Frontal cortex (tissue), 4 donors: ENCODE results near the gene PHIP. TPM values are rescaled to one million over a fixed set of nuclear protein-coding genes. Genes with fewer than 3 reads are reported as not detected.

Source experiments
- DNase-seq, 2 donors: peaks; one replicate each; pipeline ENCODE4 v3.0.0; 2012; ENCODE audit warnings: low spot score in 2 of 2
- FAIRE-seq: peaks from 2 replicates; lab custom pipeline; 2012; peaks lifted over from hg19 to GRCh38; lab: Jason Lieb, UNC
- total RNA-seq: library from RNA; depleted of rRNA; stranded (reverse); fragments of >200 nt; gene quantifications from one replicate; pipeline ENCODE4 v1.2.3, GENCODE V29; 2014
- donor health status: control.
- donor health status: control.
- donor health status: control.

The PHIP gene
- total RNA-seq, 1 donor from 2014 or later: 47.7 TPM

DNA sequence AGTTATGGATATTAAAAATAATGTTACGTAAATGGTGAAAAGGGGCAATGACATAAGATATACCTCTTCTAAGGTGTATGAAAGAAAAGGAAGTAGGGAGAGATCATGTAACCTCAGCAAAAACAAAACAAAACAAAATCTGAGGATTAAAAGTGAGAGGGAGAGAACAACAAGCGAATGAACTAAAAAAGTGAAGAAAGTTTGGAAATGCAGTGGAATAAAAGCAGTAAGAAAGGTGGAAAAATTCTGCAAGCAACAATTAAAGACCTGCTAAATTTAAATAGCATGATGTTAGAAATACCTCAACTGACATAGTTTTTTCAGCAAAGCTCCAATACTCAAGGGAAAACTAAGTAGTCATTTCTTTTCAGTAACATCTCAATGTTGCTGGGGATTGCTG is 48.0 kb downstream of the PHIP start:
- FAIRE-seq (no peak), DNase-seq (no peak)

DNA sequence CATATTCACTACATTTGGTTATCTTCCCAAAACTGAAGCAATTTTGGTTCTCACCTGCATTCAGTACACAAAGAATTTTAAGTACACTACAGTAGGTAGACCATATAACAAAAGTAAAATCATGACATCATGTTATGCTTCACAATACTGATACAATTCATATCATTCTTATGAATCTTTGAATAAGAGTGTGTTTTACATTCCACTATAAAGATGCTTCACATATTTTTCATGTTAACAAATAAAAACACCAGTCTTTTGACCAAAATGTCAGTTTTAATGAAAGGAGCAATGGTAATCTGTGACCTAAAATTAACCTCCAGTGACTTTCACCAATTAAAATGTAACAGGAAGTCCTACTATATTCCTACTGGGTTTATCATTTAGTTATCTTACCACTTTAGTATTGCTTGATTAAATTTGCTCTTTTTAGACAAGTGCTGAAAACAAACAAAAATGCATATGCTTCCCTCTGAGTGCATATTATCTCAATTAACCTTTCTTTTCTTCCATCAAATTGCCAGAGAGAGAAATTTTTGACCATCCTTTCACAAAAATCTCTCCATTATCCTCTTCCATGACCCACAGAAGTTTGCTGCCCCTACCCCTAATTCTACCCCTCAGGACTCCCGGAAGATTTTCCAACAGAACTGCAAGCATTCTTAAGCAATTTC is 49.3 kb downstream of the PHIP start:
- DNase-seq: no peak
- FAIRE-seq: no peak

DNA sequence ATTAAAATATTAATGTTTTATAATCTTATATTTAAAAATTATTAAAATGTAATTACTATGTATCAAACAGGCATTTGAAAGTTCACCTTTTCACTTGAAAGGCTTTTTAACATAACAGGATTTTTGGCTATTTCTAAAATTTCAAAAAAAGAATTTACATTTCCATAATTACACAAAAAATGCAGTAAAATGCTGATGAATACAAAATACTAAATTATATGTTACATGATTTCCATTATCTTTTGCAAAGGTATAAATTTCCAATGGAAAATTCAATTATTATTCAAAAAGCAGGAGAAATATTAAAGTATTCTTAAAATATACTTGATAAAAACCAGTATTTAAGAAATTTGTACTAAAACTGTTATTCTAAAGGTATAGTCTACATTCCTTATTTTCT is 66.1 kb downstream of the PHIP start:
- DNase-seq: no peak
- no peak for FAIRE-seq

GRCh38 chr6:79010422-79010821 is 67.6 kb downstream of the PHIP start:
- peak; percentile 54 for FAIRE-seq
- no peak for DNase-seq

DNA sequence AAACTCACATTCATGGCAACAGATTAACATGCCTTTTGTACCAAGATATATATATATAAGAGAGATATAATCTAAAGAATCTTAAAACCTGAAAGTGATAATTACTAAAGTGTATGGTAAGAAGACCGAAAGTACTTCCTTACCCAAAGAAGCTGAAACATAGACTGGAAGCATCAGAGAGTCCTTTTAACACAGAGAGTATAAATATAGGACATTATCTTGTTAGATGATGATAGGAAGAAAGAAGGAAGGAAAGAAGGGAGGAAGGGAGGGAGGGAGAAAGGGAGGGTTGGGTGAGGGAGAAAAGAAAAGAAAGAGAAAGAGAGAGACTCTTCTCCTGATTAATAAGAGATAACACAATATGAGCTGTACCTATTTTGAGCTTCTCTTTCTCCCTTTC is 68.2 kb downstream of the PHIP start:
- DNase-seq: no peak
- FAIRE-seq: no peak

GRCh38 chr6:79005497-79005896 is 72.6 kb downstream of the PHIP start:
- no peak for FAIRE-seq
- no peak for DNase-seq

DNA sequence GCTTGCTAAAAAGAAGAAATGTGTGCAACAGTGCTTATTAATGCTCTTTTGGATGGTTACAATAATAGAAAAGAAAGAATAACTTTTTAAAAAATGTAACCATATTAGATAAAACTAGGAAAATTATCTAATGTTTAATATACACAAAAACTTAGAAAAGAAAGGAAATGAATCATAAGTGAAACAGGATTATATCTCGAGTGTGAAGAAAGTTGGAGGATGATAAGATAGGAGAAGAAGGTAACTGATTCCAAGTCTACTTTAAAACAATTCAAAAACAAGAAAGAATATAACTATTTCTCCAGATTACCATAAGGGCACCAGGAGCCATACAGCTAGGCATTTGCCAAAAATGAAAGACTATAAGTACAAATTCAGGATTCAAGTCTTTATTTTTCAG is 73.0 kb downstream of the PHIP start:
- DNase-seq (no peak), FAIRE-seq (no peak)

- FAIRE-seq (no peak), DNase-seq (no peak)
Measured at GRCh38 chr6:79004239-79004638, 73.8 kb downstream of the PHIP start.

DNA sequence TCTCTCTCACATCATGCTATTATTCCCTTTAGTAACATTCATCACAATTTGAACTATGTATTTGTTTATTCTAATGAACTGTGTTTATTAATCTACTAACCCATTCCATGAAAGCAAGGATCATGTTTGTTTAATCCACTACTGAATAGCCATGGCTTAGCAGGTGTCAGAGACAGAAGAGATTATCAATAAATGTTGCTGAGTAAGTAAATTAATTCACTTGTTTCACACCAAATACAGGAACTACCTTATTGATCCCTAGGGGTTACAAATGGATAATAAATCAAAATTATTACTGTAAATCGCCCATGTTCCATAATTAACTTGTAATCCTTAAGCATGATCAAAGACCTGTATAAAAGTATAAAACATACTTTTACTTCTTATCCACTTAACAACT is 76.6 kb downstream of the PHIP start:
- DNase-seq (no peak), FAIRE-seq (no peak)

DNA sequence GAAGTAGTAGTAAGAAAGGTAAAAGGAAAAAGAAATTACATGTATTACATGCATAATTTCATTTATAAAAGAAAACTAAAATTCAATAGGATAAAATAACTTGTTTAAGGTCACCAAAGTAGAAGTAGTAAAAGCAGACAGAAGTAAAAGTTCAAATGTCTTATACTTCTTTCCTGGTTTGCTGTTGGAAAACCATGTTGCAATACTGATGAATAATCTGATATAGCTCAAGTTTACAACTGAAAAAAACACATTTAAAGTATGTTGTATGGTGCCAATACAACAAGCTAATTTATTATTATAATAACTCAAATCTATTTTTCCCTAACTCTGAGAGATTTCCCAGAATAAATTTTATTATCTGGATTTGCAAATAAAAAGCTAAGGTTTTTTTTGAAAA is 78.3 kb downstream of the PHIP start:
- DNase-seq: no peak
- FAIRE-seq: no peak

DNA sequence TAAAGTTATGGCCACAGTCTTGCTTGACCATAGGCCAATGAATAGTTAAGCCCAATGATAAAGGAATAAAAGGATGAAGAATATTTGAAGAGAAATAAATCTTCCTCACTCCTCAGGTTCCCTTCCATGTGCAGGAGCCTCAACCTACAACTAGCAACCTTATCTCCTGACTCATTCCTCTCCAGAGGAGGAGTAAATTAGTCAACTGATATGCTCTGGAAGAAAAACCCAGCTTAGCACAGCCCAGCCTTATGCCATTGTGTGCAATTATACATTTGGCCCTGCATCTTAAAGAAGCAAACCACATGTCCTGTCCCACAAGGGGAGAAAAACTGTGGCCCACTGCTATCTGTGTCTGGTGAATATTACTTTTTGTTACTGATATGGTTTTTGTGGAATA is 82.1 kb downstream of the PHIP start:
- FAIRE-seq (no peak), DNase-seq (no peak)

GRCh38 chr6:78995346-78995745 is 82.7 kb downstream of the PHIP start:
- FAIRE-seq: no peak

DNA sequence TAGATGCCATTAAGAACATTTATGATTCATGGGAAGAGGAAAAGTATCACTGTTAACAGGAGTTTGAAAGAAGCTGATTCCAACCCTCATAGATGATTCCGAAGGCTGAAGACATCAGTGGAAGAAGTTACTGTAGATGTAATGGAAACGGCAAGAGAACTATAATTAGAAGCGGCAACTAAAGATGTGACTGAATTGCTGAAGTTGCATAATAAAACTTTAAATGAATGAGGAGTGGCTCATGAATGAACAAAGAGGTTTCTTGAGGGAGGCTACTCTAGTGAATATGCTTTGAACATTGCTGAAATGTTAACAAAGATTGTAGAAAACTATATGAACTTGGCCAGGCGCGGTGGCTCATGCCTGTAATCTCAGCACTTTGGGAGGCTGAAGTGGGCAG is 84.1 kb downstream of the PHIP start:
- no peak for DNase-seq
- no peak for FAIRE-seq

More at GRCh38 chr6:78995346-78995745, 82.7 kb downstream of the PHIP start:
- DNase-seq: no peak

GRCh38 chr6:78989191-78989590 is 88.9 kb downstream of the PHIP start:
- FAIRE-seq (no peak), DNase-seq (no peak)

DNA sequence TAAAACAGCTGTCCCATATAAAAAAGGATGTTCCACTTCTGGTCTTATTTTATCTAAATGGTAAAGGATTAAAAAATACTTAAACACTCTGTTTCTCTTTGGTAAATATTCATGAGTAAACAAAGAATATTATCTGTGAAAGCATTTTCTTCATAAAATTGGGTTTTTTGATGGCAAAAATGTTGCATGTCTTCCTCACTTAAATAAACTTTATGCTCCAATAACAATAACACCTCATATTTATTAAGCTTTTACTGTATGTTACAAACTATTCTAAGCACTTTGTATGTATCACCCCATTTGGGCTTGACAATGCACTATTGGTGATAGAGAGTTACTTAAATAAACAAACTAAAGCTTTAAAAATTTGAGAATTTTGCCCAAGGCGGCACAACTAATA is 91.9 kb downstream of the PHIP start:
- DNase-seq (no peak), FAIRE-seq (no peak)

DNA sequence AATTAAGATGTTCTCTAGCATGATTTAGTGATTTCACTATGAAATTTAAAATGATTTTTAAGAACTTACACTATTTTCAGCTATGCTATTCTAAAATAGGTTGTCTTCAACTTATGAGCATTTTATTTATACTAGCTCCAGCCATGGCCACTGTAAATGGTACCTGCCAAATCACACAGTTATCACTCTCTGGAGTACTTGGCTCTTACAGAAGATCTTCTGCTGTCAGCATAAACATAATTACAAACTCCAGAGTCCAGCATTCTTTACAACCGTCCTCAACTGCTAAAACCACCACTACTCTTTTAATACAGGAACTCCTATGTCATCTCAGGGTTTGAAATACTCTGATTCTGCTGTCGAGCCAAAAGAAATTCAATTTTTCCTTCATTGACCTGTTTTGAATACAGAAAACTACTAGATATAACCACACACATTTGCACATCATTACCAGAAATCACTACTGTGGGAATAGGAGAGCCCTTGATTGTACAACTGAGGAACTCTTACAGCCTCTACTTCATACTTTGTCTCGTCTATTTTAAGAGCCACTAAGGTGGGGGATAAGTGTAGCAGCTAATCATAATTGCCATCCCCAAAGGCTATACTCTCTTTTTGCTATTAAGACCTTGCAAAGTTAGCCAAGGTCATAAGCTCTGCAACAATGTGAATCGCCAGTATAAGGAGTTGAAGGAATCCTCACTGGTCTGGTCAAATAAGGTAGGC is 93.7 kb downstream of the PHIP start:
- DNase-seq (no peak), FAIRE-seq (no peak)

- no peak for FAIRE-seq
- no peak for DNase-seq
Measured at GRCh38 chr6:78967191-78967590, 110.9 kb downstream of the PHIP start.

- DNase-seq (no peak), FAIRE-seq (no peak)
Measured at GRCh38 chr6:78966542-78966941, 111.5 kb downstream of the PHIP start.

DNA sequence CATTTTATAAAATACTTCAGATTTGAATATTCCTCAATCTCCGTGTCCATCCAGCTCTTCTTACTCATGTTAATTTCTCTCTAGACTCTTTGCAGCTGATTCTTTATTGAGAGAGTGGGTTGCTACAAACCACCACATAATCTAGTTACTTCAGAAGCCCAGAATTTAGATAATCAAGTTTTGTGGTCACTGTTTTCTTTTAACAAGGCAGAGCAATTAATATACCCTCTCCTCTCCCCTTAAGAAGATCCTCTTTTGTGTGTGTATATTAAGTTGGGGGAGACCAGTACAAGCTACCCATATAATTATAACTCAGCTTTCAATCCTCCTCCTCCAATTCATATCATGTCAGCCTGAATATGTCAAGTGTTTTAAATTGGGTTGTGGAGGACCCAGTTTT is 115.6 kb downstream of the PHIP start:
- no peak for FAIRE-seq
- DNase-seq: no peak

DNA sequence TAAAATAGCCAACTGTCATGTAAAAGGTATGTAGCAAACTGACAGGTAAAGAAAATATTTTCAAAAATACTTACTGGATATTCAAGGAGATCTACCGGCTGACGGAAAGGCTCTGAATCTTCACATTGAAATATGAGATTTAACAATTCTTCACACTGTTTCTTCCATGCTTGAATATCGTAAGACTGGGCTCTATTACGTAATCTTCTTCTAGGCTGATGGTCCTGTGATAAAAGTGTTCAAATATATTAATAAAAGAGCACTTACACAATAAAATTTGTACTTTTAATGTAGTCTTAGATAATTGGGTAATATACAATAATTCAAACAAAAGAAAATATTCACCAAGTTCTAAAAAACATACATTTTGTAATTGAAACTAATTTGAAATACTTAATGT is 123.3 kb downstream of the PHIP start:
- FAIRE-seq: peak; percentile 75
- no peak for DNase-seq

DNA sequence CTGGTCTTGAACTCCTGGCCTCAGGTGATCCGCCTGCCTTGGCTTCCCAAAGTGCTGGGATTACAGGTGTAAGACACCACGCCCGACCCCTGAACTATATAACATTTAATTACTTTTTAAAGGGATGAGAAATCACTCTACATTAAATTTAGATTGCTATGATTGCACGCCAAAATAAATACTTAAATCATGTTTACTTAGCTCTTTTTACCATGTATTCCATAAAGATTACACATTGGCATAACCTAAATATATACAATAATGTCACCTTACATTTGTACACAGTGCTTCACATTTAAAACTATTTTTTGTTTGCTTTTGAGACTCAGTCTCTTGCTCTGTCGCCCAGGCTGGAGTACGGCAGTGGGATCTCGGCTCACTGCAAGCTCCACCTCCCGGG is 124.3 kb downstream of the PHIP start:
- DNase-seq (no peak), FAIRE-seq (no peak)

DNA sequence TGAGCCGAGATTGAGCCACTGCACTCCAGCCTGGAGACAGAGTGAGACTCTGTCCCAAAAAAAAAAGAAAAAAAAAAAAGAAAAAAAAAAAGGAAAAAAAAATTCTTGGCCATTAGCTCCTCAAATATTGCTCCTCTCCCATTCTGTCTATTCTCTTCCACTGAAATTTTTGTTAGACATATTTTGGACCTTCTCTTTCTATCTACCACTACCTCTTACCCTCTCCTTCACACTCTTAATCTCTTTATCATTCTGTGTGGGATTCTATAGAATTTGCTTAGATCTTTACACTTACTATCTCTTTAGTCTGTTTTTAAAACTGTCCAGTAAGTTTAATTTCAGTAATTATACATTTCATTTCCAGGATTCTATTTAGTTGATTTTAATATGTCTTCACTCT is 125.7 kb downstream of the PHIP start:
- no peak for FAIRE-seq
- DNase-seq: no peak
